MG63 (cell line): ENCODE data around the gene GALNT12. TPM values are rescaled to one million over a fixed set of nuclear protein-coding genes. Genes with fewer than 3 reads are reported as not detected.

Experiments used
- DNase-seq: peaks from one replicate; pipeline ENCODE4 v3.0.0-alpha.2; 2020
- H3K27me3 ChIP-seq: fragments of 250-450 bp; sonication (Bioruptor Pico); 2 replicates; pipeline ENCODE4 v1.5.1; 2020; ENCODE audit warnings: mild to moderate bottlenecking, moderate library complexity
- H3K36me3 ChIP-seq: fragments of 250-450 bp; sonication (Bioruptor Pico); 2 replicates; pipeline ENCODE4 v1.5.1; 2020; ENCODE audit warnings: mild to moderate bottlenecking, moderate library complexity
- H3K4me3 ChIP-seq: fragments of 250-450 bp; sonication (Bioruptor Pico); 2 replicates; pipeline ENCODE4 v1.5.1; 2020; ENCODE audit warnings: mild to moderate bottlenecking, moderate library complexity
- H3K9me3 ChIP-seq: fragments of 250-450 bp; sonication (Bioruptor Pico); 2 replicates; pipeline ENCODE4 v1.5.1; 2020; ENCODE audit warnings: mild to moderate bottlenecking, moderate library complexity
- total RNA-seq: library from RNA; depleted of rRNA; stranded (reverse); fragments of >200 nt; shearing (Covaris generic); gene quantifications from 2 replicates; pipeline ENCODE4 v1.2.3, GENCODE V29; 2014; ENCODE audit warnings: low replicate concordance

GALNT12 gene
- total RNA-seq, 1 experiment from 2014 or later = 0.99 TPM

DNA sequence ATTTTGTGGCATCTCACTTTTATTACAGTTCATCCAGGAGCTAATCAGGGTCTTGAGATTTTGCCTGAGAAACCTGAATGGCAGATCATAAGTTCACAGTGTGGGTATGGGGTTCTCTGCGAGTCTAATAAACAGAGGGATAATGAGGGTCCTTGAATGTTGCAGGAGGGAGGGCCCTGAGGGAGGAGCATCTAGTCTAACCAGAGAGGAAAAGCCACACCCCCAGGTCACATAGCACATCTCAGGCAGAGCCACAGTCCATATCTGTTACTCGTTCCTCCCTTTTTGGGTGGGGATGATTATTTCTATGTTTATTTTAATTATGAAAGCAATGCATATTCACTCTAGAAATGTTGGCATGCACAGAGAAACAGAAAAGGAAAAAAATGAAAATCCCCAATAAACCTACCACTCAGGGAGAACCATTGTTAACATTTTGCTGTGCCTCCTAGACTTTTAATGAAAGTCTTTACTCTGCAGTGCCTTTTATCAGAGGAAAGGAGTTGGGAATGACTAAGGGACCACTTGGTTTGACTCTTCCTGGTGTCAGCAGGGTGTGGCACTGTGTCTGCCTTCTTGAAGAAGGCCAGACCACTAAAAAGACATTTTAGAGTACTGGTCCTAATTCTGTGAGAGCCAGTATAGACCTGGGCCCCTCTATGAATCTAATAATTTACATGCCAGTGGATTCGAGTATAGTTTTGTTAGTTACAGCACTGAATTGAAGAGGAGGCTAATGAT is 2.8 kb downstream of the GALNT12 start:
- Histone ChIP-seq H3K9me3 (peaks cover 3% of the 10 kb centered on the region; the same call in 1 of the 2 replicates), H3K4me3 (no peak overlapping the region), H3K36me3 (no peaks in the 10 kb centered on the region), H3K27me3 (no peaks in the 10 kb centered on the region)
- DNase-seq = no peak

DNA sequence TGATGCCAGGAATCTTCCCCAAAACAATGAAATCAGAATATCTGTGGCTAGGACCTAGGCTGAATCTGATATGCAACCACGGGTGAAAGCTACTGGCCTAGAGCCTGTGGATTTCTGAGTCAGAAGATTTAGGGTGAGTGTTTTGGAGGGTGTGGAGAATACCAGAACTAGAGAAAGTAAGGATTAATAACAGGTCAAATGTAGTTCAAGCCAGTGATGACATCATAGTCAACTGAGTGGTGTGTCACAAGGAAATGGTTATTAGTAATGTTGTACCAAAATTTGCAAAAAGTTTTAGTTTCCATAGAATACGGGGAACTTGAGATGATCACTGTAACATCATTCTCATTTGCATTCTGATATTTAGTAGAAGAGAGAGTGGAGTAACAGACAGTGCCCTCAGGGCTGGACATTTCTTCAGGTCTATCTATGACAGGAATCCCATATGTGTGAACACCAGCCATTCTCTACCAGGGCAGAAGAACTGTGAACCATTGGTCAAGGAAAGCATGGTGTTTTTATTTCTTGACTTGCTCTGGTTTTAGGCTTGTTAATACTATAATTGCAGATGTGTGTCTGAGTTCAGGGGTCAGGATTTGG is 3.7 kb downstream of the GALNT12 start:
- H3K9me3 ChIP-seq = peaks cover 3% of the 10 kb centered on the region; the same call in 1 of the 2 replicates

GRCh38 chr9:98815391-98815951 is 8.0 kb downstream of the GALNT12 start:
- H3K36me3 ChIP-seq = no peaks in the 10 kb centered on the region
- H3K4me3 ChIP-seq = no peak overlapping the region
- peaks cover 3% of the 10 kb centered on the region; the same call in 1 of the 2 replicates for H3K9me3 ChIP-seq
- no peaks in the 10 kb centered on the region for H3K27me3 ChIP-seq
- DNase-seq = no peak

More for the DNA sequence above, 3.7 kb downstream of the GALNT12 start:
- DNase-seq = peak; percentile 56
- no peaks in the 10 kb centered on the region for H3K27me3 ChIP-seq
- no peaks in the 10 kb centered on the region for H3K36me3 ChIP-seq
- H3K4me3 ChIP-seq = no peak overlapping the region

- Histone ChIP-seq H3K9me3 (no peaks in the 10 kb centered on the region), H3K36me3 (no peaks in the 10 kb centered on the region), H3K27me3 (no peaks in the 10 kb centered on the region), H3K4me3 (no peak overlapping the region)
- DNase-seq = no peak
Measured at GRCh38 chr9:98818764-98819163, 11.3 kb downstream of the GALNT12 start.

GRCh38 chr9:98819231-98819630 is 11.8 kb downstream of the GALNT12 start:
- Histone ChIP-seq H3K4me3 (no peak overlapping the region), H3K36me3 (no peaks in the 10 kb centered on the region), H3K27me3 (no peaks in the 10 kb centered on the region), H3K9me3 (no peaks in the 10 kb centered on the region)
- DNase-seq = no peak

DNA sequence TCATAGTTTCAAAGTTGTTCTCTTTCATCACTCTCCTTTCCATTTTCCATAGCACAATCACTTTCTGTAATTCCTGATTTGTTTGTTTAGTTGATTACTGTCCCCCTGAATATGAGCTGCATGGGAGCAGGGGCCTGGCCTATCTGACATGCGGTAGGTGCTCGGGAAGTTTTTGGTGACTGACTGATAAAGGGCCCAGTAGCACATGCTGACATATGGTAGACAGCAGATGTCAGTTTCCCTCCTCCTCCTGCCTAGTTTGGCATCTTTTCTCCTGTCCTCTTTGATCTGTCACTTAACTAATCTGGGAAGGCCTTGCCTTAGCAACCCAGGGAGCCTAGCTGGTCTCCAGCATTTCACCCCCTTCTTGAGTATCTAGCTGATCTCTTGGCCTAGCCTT is 14.4 kb downstream of the GALNT12 start:
- H3K27me3 ChIP-seq = no peaks in the 10 kb centered on the region
- H3K36me3 ChIP-seq = no peaks in the 10 kb centered on the region
- no peak for DNase-seq
- no peaks in the 10 kb centered on the region for H3K9me3 ChIP-seq
- no peak overlapping the region for H3K4me3 ChIP-seq

DNA sequence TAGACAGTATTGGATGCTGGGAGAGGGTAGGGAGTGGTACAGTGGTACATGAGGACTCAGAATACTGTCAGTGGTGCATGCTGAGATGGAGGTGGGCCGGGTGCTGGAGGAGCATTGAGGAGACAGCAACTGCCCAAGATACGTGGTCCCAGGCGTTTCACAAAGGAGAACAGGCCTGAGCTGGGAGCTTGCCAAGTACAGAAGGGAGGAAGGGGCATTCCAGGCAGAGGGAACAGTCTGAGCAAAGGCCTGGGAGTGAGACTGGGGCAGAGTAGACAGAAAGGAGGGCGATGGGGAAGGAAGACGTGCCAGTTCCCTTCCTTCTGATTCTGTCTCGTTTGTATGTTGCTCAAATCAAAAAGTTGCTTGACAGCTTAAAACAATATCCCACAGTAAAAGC is 15.2 kb downstream of the GALNT12 start:
- no peak for DNase-seq
- H3K27me3 ChIP-seq = no peaks in the 10 kb centered on the region
- H3K36me3 ChIP-seq = no peaks in the 10 kb centered on the region

GRCh38 chr9:98823666-98824334 is 16.3 kb downstream of the GALNT12 start:
- H3K27me3 ChIP-seq = no peaks in the 10 kb centered on the region
- DNase-seq = no peak
- H3K4me3 ChIP-seq = no peak overlapping the region
- no peaks in the 10 kb centered on the region for H3K36me3 ChIP-seq
- H3K9me3 ChIP-seq = no peaks in the 10 kb centered on the region

More for the DNA sequence above, 15.2 kb downstream of the GALNT12 start:
- H3K9me3 ChIP-seq = no peaks in the 10 kb centered on the region
- no peak overlapping the region for H3K4me3 ChIP-seq

GRCh38 chr9:98825414-98825813 is 17.9 kb downstream of the GALNT12 start:
- no peak for DNase-seq
- Histone ChIP-seq H3K9me3 (no peaks in the 10 kb centered on the region), H3K27me3 (no peaks in the 10 kb centered on the region), H3K4me3 (no peak overlapping the region), H3K36me3 (no peaks in the 10 kb centered on the region)

DNA sequence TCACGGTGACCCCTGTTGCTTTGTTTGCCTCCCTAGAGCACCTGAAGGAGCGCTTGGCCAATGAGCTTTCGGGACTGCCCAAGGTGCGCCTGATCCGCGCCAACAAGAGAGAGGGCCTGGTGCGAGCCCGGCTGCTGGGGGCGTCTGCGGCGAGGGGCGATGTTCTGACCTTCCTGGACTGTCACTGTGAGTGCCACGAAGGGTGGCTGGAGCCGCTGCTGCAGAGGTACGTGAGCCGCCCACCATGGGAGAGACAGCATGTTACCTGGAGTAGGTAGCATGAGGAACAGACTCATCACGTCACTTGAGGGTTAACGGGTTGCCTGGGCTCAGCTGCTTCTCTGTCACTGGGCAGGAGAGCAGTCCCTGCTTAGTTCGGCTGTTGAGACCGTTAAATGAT is 19.2 kb downstream of the GALNT12 start:
- Histone ChIP-seq H3K36me3 (no peaks in the 10 kb centered on the region), H3K4me3 (no peak overlapping the region), H3K27me3 (no peaks in the 10 kb centered on the region), H3K9me3 (no peaks in the 10 kb centered on the region)
- DNase-seq = no peak

DNA sequence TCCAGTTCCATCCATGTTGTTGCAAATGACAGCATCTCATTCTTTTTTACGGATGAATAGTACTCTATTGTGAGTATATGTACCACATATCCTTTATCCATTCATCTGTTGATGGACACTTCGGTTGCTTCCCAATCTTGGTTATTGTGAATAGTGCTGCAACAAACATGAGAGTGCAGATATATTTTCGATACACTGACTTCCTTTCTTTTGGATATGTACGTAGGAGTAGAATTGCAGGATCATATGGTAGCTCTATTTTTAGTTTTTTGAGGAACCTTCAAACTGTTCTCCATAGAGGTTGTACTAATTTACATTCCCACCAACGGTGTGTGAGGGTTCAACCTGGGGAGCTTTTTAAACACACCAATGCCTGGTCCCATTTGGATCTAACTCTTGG is 22.3 kb downstream of the GALNT12 start:
- no peak for DNase-seq
- Histone ChIP-seq H3K9me3 (no peaks in the 10 kb centered on the region), H3K27me3 (no peaks in the 10 kb centered on the region), H3K36me3 (no peaks in the 10 kb centered on the region), H3K4me3 (no peak overlapping the region)

DNA sequence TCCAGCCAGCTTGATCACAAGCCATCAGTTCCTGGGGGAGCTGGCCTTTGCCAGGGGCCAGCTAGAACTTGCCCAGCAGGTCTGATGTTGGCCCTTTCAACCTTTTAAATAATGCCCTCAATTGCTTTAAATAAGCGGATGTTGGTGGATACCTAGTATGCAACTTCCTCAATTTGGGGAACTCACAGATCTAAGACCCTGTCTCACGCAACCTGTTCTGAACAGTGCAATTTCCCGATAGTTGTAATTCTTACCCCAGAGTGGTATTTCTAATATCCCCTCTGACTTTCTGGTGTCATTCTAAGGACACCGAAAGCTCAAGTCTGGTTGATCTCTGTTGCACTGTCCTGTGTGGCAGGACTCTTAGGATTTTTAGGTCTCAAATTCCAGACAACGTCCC is 23.1 kb downstream of the GALNT12 start:
- DNase-seq = no peak
- H3K27me3 ChIP-seq = no peaks in the 10 kb centered on the region
- H3K9me3 ChIP-seq = no peaks in the 10 kb centered on the region
- no peak overlapping the region for H3K4me3 ChIP-seq
- no peaks in the 10 kb centered on the region for H3K36me3 ChIP-seq

- DNase-seq = no peak
- Histone ChIP-seq H3K9me3 (no peaks in the 10 kb centered on the region), H3K36me3 (no peaks in the 10 kb centered on the region), H3K27me3 (no peaks in the 10 kb centered on the region), H3K4me3 (no peak overlapping the region)
Measured at GRCh38 chr9:98831696-98832095, 24.2 kb downstream of the GALNT12 start.

GRCh38 chr9:98832768-98833089 is 25.3 kb downstream of the GALNT12 start:
- no peak overlapping the region for H3K4me3 ChIP-seq
- no peaks in the 10 kb centered on the region for H3K27me3 ChIP-seq
- H3K36me3 ChIP-seq = no peaks in the 10 kb centered on the region
- no peak for DNase-seq
- no peaks in the 10 kb centered on the region for H3K9me3 ChIP-seq

DNA sequence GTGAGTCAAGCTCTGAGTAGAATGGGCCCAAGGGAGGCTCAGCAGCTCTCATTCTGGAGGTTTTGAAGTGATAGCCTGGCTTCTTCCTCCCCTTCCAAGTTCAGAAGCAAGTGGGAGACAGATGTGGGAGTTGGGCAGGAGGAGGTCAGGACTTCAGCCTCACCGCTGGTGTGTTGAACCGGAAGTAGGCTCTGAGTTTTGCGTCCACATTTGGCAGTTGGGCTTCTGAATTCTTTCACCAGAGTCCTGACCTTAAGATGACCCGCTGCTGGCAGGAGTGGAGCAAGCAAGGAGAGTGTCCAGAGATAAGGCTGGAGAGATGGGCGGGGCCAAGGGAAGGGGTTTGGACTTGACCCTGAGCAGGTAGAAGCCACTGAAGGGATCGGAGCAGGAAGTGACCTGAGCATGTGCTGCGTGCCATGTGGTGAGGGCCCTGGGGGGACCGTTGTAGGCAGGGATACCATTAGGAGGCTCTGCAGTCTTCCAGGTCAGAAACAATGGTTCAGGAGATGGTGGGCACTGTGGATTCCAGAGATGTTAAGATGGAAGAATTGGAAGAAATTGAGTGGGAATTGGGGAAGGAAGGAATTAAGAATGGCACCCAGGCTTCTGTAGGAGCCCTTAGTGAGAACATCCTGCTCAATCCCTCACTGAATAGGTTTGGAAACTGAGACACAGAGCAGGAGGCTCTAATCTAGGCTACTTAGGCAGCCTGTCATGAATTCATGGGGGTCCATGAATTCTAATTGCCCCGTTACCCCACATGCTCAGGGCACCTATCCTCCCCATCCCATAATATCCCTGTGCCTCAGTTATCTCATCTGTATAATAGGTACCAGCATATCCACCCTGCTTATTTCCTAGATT is 25.9 kb downstream of the GALNT12 start:
- H3K9me3 ChIP-seq = no peaks in the 10 kb centered on the region
- no peaks in the 10 kb centered on the region for H3K27me3 ChIP-seq
- H3K36me3 ChIP-seq = no peaks in the 10 kb centered on the region
- no peak for DNase-seq
- no peak overlapping the region for H3K4me3 ChIP-seq

- no peaks in the 10 kb centered on the region for H3K9me3 ChIP-seq
- DNase-seq = no peak
- no peaks in the 10 kb centered on the region for H3K36me3 ChIP-seq
- H3K4me3 ChIP-seq = no peak overlapping the region
- no peaks in the 10 kb centered on the region for H3K27me3 ChIP-seq
Measured at GRCh38 chr9:98834386-98834785, 26.9 kb downstream of the GALNT12 start.

GRCh38 chr9:98836206-98836605 is 28.7 kb downstream of the GALNT12 start:
- no peaks in the 10 kb centered on the region for H3K36me3 ChIP-seq
- no peak for DNase-seq
- H3K4me3 ChIP-seq = no peak overlapping the region

More at GRCh38 chr9:98836206-98836605, 28.7 kb downstream of the GALNT12 start:
- no peaks in the 10 kb centered on the region for H3K9me3 ChIP-seq
- H3K27me3 ChIP-seq = no peaks in the 10 kb centered on the region
